ENCODE results near the gene LATS2. TPM values are rescaled to one million over a fixed set of nuclear protein-coding genes. Genes with fewer than 3 reads are reported as not detected.

LATS2 gene
- total RNA-seq, 4 donors from 2014 or later = 8.5 to 32.5 (median 12.6) TPM

DNA sequence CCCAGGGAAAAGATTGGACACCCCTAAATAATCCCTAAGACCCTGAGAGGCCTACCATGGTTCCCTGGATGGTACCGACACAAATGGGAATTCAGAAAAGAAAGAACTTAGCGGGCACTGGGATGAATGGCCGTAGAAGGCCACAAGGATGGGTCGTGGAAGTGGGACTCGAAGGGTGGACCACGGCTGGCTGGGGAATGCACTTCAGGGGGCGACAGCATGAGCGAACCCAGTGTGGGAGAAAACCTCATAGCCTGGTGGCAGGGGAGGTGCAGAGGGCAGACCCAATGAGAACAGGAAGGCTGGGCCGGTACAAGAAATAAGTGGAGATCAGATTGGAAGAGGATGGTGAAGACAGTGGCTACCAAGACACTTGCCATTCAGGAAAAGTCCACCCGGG lies 28.7 kb downstream of the LATS2 start:
- intact Hi-C loops (cut with DNase I; ENCODE audit: low total_unique reads) = no loop called here
- no peaks in the 10 kb centered on the region for H3K36me3 ChIP-seq
- no peak overlapping the region for H3K4me3 ChIP-seq
- H3K4me1 ChIP-seq = peaks cover 4 to 6% of the 10 kb centered on the region in 2 donors
- TF ChIP-seq, protein P1, sequence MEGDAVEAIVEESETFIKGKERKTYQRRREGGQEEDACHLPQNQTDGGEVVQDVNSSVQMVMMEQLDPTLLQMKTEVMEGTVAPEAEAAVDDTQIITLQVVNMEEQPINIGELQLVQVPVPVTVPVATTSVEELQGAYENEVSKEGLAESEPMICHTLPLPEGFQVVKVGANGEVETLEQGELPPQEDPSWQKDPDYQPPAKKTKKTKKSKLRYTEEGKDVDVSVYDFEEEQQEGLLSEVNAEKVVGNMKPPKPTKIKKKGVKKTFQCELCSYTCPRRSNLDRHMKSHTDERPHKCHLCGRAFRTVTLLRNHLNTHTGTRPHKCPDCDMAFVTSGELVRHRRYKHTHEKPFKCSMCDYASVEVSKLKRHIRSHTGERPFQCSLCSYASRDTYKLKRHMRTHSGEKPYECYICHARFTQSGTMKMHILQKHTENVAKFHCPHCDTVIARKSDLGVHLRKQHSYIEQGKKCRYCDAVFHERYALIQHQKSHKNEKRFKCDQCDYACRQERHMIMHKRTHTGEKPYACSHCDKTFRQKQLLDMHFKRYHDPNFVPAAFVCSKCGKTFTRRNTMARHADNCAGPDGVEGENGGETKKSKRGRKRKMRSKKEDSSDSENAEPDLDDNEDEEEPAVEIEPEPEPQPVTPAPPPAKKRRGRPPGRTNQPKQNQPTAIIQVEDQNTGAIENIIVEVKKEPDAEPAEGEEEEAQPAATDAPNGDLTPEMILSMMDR (IDR thresholded peaks at IDR 0.05) = no peak
- no peak for TF ChIP-seq POLR2A (IDR thresholded peaks at IDR 0.05)
- no peaks in the 10 kb centered on the region for H3K9me3 ChIP-seq
- no peaks in the 10 kb centered on the region for H3K27me3 ChIP-seq
- peak overlapping the region; percentile 29 to 70 for H3K27ac ChIP-seq
- DNase-seq = peak in 1 of 2 donors; percentile 9

DNA sequence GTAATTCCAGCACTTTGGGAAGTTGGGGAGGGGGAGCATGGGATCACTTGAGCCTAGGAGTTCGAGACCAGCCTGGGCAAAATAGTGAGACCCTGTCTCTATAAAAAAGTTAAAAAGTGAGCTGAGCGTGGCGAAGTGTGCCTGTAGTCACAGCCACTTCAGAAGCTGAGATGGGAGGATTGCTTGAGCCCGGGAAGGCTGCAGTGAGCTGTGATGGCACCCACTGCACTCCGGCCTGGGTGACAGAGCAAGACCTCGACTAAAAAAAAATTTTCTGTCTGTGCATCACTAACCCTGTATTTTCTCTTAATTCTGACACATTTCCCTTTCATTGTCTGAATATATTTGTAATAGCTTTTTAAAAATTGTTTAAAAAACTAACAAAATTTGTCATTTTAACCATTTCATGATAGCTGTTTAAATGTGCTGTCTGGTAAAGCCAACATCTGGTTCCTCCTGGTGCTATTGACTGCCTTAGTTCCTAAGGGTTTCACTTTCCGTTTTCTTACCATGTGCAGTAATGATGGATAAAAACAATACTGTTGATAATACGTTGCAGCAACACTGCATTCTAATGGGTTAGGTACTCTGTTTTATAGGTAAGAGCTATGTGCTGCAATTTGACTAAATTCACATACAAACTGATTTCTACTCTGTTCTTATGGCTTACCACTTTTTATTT lies 29.7 kb downstream of the LATS2 start:
- TF ChIP-seq, protein P1 (IDR thresholded peaks at IDR 0.05) = no peak
- TF ChIP-seq POLR2A (IDR thresholded peaks at IDR 0.05) = no peak
- intact Hi-C loops (cut with DNase I; ENCODE audit: low total_unique reads) = no loop called here
- H3K36me3 ChIP-seq = no peaks in the 10 kb centered on the region
- no peaks in the 10 kb centered on the region for H3K27me3 ChIP-seq
- no peak overlapping the region for H3K4me3 ChIP-seq
- DNase-seq = no peak
- no peaks in the 10 kb centered on the region for H3K9me3 ChIP-seq
- no peak overlapping the region for H3K27ac ChIP-seq
- H3K4me1 ChIP-seq = peaks cover 4 to 6% of the 10 kb centered on the region in 2 donors

DNA sequence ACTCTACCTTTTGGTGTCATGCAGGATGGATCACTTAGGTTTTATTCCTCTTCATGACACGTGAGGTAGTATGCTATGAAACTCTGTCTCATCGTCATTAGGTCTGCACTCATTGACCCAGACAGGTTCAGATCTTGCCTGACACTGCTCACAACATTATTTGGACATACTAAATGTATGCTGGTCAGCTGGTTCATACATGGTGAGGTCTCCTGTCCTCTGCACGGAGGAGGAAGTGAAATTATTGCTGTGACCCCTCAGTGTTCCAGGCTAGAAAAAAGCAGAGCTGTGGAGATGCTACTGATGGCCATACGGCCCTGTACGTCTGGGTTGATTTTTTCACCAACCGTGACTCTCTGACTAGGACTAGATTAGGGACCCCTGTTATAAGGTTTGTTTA lies 35.8 kb downstream of the LATS2 start:
- intact Hi-C loops (cut with DNase I; ENCODE audit: low total_unique reads) = no loop called here

DNA sequence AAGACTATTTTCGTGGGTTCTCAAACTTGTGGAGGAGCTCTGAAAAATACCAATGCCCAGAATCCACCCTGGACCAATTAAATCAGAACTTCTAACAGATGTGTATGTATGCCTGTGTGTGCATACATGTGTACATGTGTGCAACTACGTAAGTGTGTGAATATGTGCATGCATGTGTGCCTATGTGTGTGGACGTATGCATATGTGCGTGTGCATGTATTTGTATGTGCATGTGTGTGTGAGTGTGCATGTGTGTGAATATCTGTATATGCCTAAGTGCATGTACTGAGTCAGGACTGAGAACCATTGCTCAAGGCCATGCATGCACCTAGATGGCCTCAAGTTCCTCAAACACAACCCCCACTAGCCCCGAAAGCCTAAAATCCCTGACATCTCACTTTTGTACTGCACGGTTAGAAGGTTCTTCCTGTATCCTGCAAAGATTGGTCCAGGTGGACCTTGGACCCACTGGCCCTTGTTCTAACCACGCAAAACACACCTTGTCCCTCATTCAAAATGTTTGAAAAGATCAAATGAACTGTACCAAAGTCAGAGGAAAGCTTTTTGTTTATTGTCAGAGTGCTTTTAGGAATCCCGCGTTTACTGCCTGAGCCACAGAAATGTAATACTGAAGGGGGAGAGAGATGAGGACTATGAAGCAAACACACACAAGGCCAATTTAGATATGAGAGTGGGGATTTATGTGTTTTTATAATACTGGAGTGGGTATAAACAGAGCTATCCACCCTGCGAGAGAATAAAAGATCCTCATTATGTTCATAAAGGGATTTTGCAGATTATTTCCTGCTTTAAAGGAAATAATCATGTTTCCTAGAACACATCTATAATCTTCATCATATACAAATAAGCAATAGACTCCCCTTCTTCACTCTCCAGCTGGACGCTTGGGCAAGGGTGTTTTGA lies 39.1 kb downstream of the LATS2 start:
- Histone ChIP-seq H3K4me3 (no peak overlapping the region), H3K4me1 (peaks cover 6 to 12% of the 10 kb centered on the region in 2 donors), H3K27me3 (no peaks in the 10 kb centered on the region), H3K9me3 (no peaks in the 10 kb centered on the region), H3K27ac (peak overlapping the region in 1 of 2 donors; percentile 70), H3K36me3 (no peaks in the 10 kb centered on the region)
- TF ChIP-seq POLR2A (IDR thresholded peaks at IDR 0.05) = no peak
- TF ChIP-seq, protein P1 (IDR thresholded peaks at IDR 0.05) = no peak
- DNase-seq = no peak
- intact Hi-C loops (cut with DNase I; ENCODE audit: low total_unique reads) = no loop called here

More for the DNA sequence above, 35.8 kb downstream of the LATS2 start:
- DNase-seq = no peak
- Histone ChIP-seq H3K4me3 (no peak overlapping the region), H3K27ac (no peak overlapping the region), H3K9me3 (no peaks in the 10 kb centered on the region), H3K27me3 (no peaks in the 10 kb centered on the region), H3K36me3 (no peaks in the 10 kb centered on the region), H3K4me1 (peaks cover under 1 to 2% of the 10 kb centered on the region in 2 donors)
- no peak for TF ChIP-seq POLR2A (IDR thresholded peaks at IDR 0.05)
- TF ChIP-seq, protein P1 (IDR thresholded peaks at IDR 0.05) = no peak

DNA sequence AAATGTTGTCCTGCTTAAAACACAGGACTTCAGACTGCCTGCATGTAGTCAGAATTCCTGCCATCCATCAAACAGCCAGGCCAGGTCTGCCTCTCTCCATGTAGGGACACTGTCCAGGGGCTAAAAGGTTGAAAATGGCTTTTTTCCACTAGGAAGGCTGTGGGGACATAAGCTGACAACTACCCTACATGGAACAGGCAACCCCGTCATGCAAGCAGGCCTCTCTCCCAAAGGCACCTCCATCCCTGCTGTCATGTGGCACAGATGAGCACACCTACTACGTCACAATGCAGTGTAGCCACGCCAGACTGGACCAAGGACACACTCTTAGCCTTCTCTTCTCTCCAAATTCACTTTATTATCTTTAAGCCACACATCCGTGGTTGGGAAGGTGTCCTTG lies 40.8 kb downstream of the LATS2 start:
- no peaks in the 10 kb centered on the region for H3K27me3 ChIP-seq
- no peak for DNase-seq
- H3K4me3 ChIP-seq = no peak overlapping the region
- peak overlapping the region; percentile 8 to 70 for H3K27ac ChIP-seq
- no peaks in the 10 kb centered on the region for H3K36me3 ChIP-seq
- intact Hi-C loops (cut with DNase I; ENCODE audit: low total_unique reads) = no loop called here
- H3K9me3 ChIP-seq = no peaks in the 10 kb centered on the region
- peaks cover 6 to 12% of the 10 kb centered on the region in 2 donors for H3K4me1 ChIP-seq
- TF ChIP-seq, protein P1 (IDR thresholded peaks at IDR 0.05) = no peak
- no peak for TF ChIP-seq POLR2A (IDR thresholded peaks at IDR 0.05)

Measured in uterus (tissue), 4 donors.